ENCODE results near the gene MLPH. TPM values are rescaled to one million over a fixed set of nuclear protein-coding genes. Genes with fewer than 3 reads are reported as not detected.

MLPH gene
- total RNA-seq, 1 donor, result not detected

- Histone ChIP-seq H3K27me3 (ENCODE audit: insufficient read depth, low read length) (no peaks in the 10 kb centered on the region), H3K4me3 (ENCODE audit: low read length) (no peak overlapping the region), H3K4me1 (ENCODE audit: insufficient read depth, low read length) (no peaks in the 10 kb centered on the region), H3K9me3 (ENCODE audit: low read depth, low read length) (no peaks in the 10 kb centered on the region)
Measured at GRCh38 chr2:237561221-237561620, 74.2 kb downstream of the MLPH start.

DNA sequence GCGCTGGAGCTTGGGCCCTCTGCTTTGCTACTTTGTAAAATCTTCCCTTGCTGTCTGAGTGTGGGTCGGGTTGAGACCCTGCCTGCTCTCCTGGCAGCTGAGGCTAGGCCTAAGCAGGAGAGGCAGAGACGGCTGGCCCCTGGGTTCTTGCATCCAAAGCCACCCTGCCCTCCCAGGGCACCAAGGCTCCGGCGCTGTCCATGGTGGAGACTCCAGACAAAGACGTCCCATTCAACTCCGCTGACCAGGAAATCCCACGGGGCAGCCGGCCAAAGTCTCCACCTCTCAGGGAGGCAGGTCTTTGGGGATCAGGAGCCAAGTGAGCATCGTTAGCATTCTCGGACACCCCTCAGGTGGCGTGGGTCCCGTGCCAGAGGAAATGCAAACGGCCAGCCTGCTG, 76.8 kb downstream of the MLPH start:
- Histone ChIP-seq H3K4me3 (ENCODE audit: low read length) (no peak overlapping the region), H3K27me3 (ENCODE audit: insufficient read depth, low read length) (no peaks in the 10 kb centered on the region), H3K9me3 (ENCODE audit: low read depth, low read length) (no peaks in the 10 kb centered on the region), H3K4me1 (ENCODE audit: insufficient read depth, low read length) (no peaks in the 10 kb centered on the region)

DNA sequence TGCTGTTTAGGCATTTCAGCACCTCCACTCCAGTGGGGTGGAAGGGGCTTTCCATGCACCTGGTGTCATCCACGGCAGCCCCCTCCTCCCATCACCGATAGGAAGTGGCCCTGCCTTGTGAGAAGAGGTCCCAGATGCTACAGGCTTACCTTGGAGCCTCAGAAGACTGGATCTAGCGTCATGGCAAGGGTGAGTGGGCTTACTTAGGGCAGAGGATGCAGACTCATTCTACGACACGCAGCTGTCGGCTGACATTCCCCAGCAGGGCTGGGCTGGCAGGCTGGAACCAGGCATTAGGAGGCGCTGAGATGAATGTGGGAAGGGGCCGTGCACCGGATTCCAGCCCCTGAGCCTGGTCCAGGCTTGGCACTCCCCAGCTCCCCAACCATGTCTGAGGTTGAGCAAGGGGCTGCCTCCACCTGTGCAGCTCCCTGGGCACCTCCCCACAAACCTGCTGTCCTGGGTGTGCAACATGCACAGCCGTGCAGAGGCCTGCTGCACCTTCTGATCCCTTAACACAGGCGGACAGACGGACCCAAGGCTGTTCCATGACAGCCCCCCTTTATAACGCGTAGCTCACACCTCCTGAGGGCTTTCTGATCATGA, 77.6 kb downstream of the MLPH start:
- Histone ChIP-seq H3K27me3 (ENCODE audit: insufficient read depth, low read length) (no peaks in the 10 kb centered on the region), H3K4me1 (ENCODE audit: insufficient read depth, low read length) (no peaks in the 10 kb centered on the region), H3K4me3 (ENCODE audit: low read length) (no peak overlapping the region), H3K9me3 (ENCODE audit: low read depth, low read length) (no peaks in the 10 kb centered on the region)

GRCh38 chr2:237565974-237566373, 78.9 kb downstream of the MLPH start:
- Histone ChIP-seq H3K27me3 (ENCODE audit: insufficient read depth, low read length) (no peaks in the 10 kb centered on the region), H3K4me3 (ENCODE audit: low read length) (no peak overlapping the region), H3K9me3 (ENCODE audit: low read depth, low read length) (no peaks in the 10 kb centered on the region)

DNA sequence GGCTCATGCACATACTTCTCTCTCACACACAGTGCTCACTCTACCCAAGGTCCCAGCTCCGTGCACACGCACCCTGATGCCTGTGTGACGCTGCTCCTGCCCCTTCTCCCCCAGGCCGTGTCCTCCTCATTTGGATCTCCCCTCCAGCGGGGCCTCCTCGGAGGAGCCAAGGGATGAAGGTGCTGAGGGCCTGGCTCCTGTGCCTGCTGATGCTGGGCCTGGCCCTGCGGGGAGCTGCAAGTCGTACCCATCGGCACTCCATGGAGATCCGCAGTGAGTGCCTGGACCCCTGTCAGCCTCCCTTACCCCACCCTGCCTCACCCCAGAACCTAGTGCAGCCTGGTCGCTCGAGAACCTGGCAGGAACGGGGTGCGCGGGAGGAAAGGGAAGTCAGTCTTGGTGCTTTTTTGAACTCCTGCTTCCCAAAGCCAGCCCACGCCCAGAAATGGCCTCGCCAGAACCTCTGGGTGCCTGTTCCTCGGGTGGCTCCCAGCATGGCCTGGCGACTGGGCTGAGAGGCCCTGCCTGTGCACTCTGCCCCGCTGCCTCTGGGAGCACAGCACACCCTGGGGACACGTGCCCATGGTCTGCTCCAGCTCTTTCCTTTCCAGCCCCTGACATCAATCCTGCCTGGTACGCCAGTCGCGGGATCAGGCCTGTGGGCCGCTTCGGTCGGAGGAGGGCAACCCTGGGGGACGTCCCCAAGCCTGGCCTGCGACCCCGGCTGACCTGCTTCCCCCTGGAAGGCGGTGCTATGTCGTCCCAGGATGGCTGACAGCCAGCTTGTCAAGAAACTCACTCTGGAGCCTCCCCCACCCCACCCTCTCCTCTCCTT, 79.6 kb downstream of the MLPH start, which contains the start of gene PRLH:
Gene PRLH (plus strand): TSS at position 174 of the 835 bp plus-strand sequence. CDS start 0 bp downstream, at position 174.
- H3K27me3 ChIP-seq (ENCODE audit: insufficient read depth, low read length), result no peaks in the 10 kb centered on the region
- H3K4me3 ChIP-seq (ENCODE audit: low read length), result no peak within 1 kb of the TSS
- no peaks in the 10 kb centered on the region for H3K9me3 ChIP-seq (ENCODE audit: low read depth, low read length)
- no peaks in the 10 kb centered on the region for H3K4me1 ChIP-seq (ENCODE audit: insufficient read depth, low read length)

More at GRCh38 chr2:237565974-237566373, 78.9 kb downstream of the MLPH start:
- H3K4me1 ChIP-seq (ENCODE audit: insufficient read depth, low read length), result no peaks in the 10 kb centered on the region

DNA sequence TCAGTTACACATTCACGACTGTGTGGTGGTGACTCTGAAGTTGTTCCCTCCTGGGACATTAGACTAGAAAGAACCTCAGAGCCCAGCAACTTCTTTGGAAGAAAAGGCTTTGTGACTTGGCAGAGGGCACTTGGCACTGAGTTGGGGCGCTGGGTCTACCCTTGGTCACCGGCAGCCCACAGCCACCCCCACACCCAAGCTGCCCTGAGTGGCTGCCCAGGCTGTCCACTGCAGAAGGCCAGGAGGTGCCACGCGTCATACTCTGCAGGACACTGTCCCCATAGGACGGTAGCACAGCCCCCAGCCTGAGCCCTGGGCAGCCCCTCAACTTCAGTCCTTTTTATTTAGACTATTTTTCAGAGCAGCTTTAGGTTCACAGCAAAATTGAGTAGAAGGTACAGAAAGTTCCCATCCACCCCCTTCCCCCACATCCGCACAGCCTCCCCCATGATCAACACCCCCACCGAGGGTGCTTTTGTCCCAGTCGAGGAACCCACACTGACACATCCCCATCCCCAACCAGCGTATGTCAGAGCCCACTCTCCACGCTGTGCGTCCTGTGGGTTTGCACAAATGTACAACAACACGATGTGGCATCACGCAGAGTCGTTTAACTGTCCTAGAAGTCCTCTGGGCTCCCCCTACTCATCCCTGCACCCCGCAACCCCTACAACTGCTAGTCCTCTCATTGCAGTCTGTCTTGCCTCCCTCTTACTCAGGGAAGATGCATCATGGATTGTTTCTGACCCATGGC, 80.4 kb downstream of the MLPH start:
- Histone ChIP-seq H3K27me3 (ENCODE audit: insufficient read depth, low read length) (no peaks in the 10 kb centered on the region), H3K4me1 (ENCODE audit: insufficient read depth, low read length) (no peaks in the 10 kb centered on the region), H3K9me3 (ENCODE audit: low read depth, low read length) (no peaks in the 10 kb centered on the region), H3K4me3 (ENCODE audit: low read length) (no peak overlapping the region)

GRCh38 chr2:237568121-237568660, 81.1 kb downstream of the MLPH start:
- Histone ChIP-seq H3K27me3 (ENCODE audit: insufficient read depth, low read length) (no peaks in the 10 kb centered on the region), H3K9me3 (ENCODE audit: low read depth, low read length) (no peaks in the 10 kb centered on the region), H3K4me1 (ENCODE audit: insufficient read depth, low read length) (no peaks in the 10 kb centered on the region), H3K4me3 (ENCODE audit: low read length) (no peak overlapping the region)

DNA sequence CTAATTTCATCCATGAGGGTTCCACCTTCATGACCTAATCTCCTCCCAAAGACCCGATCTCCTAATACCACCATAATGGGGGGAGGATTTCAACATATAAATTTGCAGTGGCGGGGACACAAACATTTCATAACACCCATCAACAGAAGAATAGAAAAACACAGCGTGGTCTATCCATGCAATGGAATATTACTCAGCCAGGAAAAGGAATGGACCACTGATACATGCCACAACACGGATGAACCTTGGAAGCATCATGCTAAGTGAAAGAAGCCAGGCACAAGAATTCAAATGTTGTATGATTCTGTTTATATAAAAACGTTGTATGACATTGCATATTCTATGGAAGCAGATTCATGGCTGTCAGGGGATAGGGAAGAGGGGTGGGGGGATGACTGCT, 82.0 kb downstream of the MLPH start:
- Histone ChIP-seq H3K9me3 (ENCODE audit: low read depth, low read length) (no peaks in the 10 kb centered on the region), H3K4me3 (ENCODE audit: low read length) (no peak overlapping the region)

DNA sequence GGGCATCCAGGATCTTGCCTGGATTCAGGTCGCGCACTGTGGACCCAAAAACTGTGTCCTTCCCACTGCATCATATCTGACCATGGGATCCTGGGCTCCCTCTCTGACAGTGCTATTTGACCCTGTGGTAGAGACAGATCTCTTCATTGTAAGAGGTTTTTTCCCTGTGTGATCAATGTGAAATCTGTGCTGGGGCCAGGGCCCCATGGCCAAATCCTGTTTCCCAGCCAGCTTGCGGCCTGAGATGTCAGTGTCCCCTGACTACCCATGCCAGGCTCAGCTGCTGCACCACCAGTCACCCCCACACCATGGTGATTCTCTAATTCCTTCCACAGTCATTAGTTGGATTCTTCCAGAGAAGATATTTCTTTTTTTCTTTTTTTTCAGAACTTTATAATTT, 82.8 kb downstream of the MLPH start:
- H3K4me3 ChIP-seq (ENCODE audit: low read length), result no peak overlapping the region

More for the DNA sequence above, 82.0 kb downstream of the MLPH start:
- Histone ChIP-seq H3K27me3 (ENCODE audit: insufficient read depth, low read length) (no peaks in the 10 kb centered on the region), H3K4me1 (ENCODE audit: insufficient read depth, low read length) (no peaks in the 10 kb centered on the region)

DNA sequence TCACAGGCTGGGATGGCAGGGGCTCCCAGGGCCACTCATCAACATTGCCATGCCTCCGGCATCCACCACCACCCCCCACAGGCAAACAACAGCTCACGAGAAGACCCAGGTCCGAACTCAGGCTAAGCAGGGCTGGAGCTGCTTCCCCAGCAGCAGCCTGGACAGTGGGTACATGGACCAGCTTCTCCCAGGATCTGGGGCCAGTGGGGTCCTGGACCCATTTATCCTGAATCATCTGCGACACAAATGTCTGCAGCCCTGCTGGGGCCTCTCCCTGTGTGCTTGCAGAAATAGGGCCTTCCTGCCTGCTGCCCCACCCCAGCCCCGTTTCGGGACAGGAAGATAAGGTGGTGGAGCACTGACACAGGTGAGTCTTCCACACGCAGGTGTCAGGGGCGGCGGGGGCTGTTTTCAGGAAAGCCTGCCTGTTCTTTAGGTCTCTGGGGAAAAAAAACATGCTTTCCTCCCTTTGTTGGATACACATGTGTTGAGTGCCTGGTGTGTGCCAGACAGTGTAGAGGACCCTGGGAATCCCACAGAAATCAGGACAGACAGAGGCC, 83.8 kb downstream of the MLPH start:
- no peaks in the 10 kb centered on the region for H3K4me1 ChIP-seq (ENCODE audit: insufficient read depth, low read length)
- no peak overlapping the region for H3K4me3 ChIP-seq (ENCODE audit: low read length)
- no peaks in the 10 kb centered on the region for H3K9me3 ChIP-seq (ENCODE audit: low read depth, low read length)

More for the DNA sequence above, 82.8 kb downstream of the MLPH start:
- Histone ChIP-seq H3K27me3 (ENCODE audit: insufficient read depth, low read length) (no peaks in the 10 kb centered on the region), H3K9me3 (ENCODE audit: low read depth, low read length) (no peaks in the 10 kb centered on the region), H3K4me1 (ENCODE audit: insufficient read depth, low read length) (no peaks in the 10 kb centered on the region)

DNA sequence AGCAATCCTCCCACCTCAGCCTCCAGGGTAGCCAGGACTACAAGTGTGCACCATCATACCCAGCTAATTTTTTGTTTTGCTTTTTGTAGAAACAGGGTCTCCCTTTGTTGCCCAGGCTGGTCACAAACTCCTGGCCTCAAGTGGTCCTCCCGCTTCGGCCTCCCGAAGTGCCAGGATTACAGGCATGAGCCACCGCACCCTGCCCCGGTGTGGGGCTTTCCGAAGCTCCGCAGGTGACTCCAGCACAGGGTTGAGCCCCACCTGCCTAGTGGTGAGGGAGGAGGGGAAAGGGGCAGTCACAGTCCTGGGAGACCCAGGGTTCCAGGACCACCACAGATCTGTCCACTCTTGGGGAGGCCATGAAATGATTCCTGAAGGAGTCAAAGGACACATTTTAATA, 84.5 kb downstream of the MLPH start:
- H3K9me3 ChIP-seq (ENCODE audit: low read depth, low read length), result no peaks in the 10 kb centered on the region
- H3K4me1 ChIP-seq (ENCODE audit: insufficient read depth, low read length), result no peaks in the 10 kb centered on the region
- no peaks in the 10 kb centered on the region for H3K27me3 ChIP-seq (ENCODE audit: insufficient read depth, low read length)
- no peak overlapping the region for H3K4me3 ChIP-seq (ENCODE audit: low read length)

More for the DNA sequence above, 83.8 kb downstream of the MLPH start:
- no peaks in the 10 kb centered on the region for H3K27me3 ChIP-seq (ENCODE audit: insufficient read depth, low read length)

DNA sequence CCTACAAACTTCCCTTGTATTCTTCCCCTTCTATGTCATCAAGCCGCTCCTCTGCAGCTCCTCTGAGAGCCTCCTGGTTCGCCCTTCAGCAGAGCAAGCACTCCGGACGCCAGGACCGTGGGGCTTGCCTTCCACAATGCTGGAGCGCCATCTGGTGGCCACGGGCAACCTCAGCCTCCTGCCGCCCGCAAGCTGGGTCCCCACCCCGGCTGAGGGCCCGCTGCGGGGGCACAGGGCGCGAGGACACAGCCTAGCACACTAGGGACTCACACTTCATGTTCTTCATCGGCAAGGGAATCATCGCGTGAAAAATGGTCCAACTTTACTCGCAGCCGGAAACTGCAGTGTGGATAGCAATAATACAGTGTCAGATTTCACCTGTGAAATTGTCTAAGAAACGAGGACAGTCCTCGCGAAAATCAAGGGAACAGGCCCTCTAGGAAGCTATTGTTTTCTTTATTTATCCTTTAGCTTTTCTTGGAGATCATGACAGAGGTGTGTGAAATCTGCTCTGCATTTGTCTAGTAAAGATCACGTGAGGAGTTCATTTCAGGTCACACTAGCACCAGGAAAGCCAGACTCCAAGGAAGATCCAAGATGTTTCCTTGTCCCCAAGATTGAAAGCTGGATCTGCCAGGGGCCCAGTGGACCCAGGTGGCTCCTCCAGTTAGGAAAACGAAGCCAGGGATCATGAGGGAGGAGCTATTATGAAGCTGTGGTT, 85.1 kb downstream of the MLPH start:
- Histone ChIP-seq H3K4me1 (ENCODE audit: insufficient read depth, low read length) (no peaks in the 10 kb centered on the region), H3K27me3 (ENCODE audit: insufficient read depth, low read length) (no peaks in the 10 kb centered on the region), H3K4me3 (ENCODE audit: low read length) (no peak overlapping the region), H3K9me3 (ENCODE audit: low read depth, low read length) (no peaks in the 10 kb centered on the region)

GRCh38 chr2:237572742-237573101, 85.7 kb downstream of the MLPH start:
- Histone ChIP-seq H3K27me3 (ENCODE audit: insufficient read depth, low read length) (no peaks in the 10 kb centered on the region), H3K9me3 (ENCODE audit: low read depth, low read length) (no peaks in the 10 kb centered on the region), H3K4me3 (ENCODE audit: low read length) (no peak overlapping the region), H3K4me1 (ENCODE audit: insufficient read depth, low read length) (no peaks in the 10 kb centered on the region)

DNA sequence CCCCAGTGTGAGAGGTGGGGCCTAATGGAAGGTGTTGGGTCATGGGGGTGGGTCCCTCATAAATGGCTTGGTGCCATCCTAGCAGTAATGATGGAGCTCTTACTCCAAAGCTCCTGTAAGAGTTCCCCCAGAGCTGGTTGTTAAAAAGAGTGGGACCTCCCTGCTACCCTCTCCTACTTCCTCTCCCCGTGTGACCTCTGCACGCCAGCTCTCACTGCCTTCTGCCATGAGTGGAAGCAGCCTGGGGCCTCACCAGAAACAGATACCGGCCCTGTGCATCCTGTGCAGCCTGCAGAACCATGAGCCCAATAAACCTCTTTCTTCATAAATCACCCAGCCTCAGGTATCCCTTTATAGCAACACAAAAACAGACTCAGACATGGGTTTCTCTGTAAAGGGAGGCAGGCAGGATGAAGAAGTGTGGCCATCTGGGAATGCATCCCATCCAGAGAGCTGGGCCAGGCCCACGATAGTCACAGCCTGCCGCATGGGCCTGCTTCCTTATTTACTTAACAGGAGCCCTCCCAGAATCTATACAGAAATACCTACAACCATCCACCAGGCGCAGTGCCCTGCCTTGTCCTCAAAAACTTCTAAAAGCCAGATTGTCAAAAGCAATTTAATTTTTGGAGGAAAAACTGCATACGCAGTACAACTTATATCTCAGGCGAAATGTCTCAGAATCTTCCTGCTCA, 86.8 kb downstream of the MLPH start:
- no peaks in the 10 kb centered on the region for H3K9me3 ChIP-seq (ENCODE audit: low read depth, low read length)
- H3K27me3 ChIP-seq (ENCODE audit: insufficient read depth, low read length), result no peaks in the 10 kb centered on the region
- no peak overlapping the region for H3K4me3 ChIP-seq (ENCODE audit: low read length)
- no peaks in the 10 kb centered on the region for H3K4me1 ChIP-seq (ENCODE audit: insufficient read depth, low read length)

All from mononuclear cell (primary cell).